GM19099 (cell line): ENCODE measurements around the gene GALNT5.

Experiments
- POLR2A ChIP-seq: IDR thresholded peaks from 3 replicates; pipeline ENCODE4 v1.6.1; 2011; ENCODE audit warnings: low read depth; ENCODE audit not compliant: insufficient read length; ENCODE audit errors: extremely low read depth

The GALNT5 gene

DNA sequence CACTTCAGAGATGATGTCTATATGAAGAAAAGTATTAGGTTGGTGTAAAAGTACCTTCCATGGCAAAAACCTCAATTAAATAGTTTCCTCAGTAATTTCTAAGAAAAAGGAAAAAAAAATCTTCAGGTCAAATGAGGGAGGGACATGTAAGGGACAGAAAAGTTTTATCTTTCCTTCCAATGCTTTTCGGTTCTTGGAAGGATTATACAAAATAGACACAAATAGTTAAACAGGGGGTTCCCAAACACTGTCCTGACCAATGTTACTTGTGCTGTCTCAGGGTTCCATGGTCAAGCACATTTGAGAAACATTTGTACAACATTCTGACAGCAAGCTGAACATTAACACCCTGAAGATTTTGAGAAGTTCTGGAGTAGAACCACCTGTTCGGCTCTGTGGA is 46.1 kb downstream of the GALNT5 start:
- TF ChIP-seq POLR2A = no peak

DNA sequence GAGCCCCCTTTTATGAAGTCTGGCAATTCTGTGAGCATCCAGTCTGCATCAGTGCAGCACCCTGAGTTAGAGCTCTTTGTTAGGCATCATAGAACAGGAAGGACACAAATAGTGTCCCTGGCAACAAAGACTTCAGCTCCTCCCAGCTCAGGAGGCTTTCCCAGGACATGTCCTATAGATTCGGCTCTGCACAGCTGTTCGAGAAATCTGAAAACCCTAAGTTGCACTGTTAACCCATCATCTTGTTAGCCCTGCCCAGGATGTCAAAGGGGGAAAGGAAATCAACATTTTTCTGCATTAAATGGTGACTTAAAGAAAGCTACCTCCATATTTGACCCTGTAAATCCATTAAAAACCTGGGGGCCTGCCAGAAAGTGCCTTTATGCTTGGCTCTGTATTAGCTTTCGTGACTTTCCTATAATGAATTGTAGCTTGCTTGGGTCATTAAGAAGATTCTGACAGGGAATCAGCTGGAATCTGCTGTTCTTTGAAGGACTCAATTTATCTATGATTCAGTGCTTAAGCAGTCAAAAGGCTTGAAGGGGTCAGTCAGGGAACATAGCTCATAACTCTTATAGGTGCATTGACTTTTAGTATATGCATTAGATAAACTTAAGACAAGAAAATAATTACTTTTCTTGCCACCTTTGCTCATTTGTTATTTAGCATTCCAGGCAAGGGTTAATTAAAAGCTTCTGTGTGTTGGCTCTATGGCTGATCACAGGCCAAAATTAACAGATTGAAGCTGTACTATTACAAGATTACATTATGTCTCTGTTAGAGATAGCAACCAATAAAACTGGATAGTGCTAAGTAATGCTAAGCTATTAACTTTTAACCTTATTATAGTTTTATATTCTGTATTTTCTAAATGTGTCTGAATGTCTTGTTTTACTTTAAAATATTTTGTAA is 47.6 kb downstream of the GALNT5 start:
- TF ChIP-seq POLR2A = no peak

DNA sequence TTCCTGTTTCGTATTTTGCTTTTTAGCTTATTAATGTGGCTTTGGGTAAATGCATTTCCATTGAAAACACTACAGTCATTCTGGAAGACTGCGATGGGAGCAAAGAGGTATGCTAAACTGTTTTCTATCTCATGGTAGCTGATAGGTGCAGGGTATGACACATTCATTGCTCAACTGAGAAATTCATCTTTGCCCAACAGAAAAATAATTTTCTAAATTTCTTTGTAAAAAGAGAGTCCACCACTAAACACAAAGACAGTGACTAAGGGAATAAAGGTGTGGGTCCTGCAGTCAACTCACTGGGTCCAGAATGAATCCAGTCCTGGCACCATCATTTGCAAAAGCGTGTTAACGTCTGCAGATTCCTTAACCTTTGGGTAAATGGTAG is 48.2 kb downstream of the GALNT5 start:
- no peak for TF ChIP-seq POLR2A

DNA sequence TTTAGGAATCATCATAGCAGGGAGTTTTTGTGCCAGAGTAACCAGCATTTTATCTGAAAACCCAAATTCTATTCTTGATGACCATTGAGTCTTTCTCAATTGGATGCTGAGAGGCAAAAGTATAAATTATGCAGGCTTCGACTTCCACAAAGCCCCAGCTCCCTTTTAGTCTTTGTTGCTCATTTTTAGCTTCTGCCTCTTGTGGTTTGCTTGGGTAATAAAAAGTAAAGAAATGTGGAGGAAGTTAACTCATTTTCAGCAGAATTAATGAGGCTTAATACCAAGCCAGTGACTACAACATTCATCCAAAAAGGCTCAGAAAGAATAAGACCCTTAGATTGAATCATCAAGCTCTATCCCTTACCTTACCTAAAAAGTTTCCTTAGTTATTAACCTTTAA is 49.5 kb downstream of the GALNT5 start:
- no peak for TF ChIP-seq POLR2A

DNA sequence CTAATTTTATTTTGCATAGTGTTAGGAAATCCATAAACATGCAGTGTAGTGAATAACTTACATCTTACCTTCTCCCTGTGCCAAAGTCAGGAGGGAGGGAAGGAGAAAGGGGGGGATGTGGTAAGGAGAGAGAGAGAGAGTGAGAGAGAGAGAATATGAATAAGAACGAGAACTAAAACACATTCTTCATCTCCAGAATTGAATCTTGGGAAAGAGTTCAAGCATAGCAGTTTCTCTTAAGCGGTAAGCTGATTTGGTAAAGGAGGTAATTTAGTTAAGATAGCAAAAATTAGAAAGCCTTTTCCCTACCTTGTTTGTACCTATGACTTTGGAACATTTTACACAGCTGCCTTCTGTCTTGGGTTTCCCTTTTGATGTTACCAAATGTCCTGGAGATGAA is 52.4 kb downstream of the GALNT5 start:
- TF ChIP-seq POLR2A = no peak

DNA sequence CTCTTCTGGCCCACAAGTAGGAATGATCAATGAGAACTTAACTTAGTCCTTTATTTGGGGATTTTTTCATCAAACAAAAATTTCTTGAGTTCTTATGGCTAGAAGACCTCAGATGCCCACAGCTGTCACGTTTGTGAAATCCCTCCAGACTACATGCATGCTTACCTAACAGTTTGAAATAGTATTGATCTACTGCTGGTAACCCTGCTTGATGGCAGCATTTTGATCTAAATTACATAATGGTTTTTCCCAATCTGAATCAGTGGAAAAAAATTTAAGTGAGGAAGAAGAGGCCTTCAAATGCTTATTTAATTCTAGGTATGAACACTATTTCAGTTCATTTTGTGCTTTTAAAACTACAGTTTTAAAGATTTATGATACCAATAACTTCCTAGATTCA is 54.2 kb downstream of the GALNT5 start:
- no peak for TF ChIP-seq POLR2A

DNA sequence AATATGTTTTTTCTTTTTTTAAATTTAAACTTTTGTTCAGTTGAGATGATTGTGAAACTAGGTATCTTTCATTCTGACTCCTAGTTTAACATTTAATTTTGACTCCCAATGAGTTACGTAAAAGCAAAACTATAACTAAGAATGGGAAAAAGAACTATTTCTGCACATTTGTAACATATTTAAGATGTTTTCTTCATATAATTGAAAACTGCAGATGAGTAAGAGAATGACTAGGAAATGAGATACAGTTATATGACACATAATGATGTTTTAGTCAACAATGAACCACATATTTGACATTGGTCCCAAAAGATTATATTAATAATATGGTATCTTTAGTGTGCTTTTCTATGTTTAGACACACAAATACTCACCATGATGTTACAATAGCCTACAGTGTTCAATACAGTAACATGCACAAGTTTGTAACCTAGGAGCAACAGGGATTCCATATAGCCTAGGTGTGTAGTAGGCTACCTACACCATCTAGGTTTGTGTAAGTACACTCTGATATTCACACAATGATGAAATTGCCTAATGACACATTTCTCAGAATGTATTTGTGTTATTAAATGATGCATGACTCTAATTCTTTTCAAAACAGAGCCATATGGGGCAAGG is 55.5 kb downstream of the GALNT5 start:
- no peak for TF ChIP-seq POLR2A

DNA sequence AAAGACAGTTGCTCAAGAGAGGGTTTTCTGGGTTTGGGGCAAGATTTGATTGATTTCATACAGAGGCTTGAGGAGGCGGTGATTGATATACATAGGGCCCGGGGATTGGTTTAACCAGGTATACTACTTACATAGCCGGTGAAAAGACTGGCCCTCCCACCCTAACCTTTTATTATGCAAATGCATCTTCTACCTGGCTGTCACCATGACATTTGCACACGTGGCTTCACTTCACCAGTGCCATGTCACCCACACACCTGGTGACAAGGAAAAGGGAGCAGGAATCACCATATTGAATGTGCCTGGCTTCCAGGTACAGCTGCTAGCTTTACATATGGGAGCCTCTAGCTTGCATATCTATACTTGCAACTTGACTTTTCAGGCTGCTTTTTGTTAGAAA is 58.4 kb downstream of the GALNT5 start:
- TF ChIP-seq POLR2A = no peak

DNA sequence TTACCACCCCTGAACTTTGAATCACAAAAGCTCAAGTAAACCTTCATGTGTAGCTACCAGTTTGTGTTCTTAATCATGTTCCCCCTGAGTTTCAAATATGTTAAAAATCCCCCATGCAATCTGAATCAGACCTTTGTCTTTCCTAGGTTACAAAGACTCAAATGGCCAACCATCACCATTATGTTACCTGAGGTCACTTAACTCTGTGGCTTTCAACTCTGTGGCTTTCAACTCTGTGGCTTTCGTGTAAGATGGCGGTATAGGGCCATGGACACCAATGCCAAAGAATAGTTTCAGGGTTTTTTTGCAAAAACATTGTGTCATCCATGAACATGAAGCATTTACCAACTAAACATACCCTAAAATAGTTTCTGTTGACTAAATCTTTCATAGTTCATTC is 61.4 kb downstream of the GALNT5 start:
- TF ChIP-seq POLR2A = no peak

DNA sequence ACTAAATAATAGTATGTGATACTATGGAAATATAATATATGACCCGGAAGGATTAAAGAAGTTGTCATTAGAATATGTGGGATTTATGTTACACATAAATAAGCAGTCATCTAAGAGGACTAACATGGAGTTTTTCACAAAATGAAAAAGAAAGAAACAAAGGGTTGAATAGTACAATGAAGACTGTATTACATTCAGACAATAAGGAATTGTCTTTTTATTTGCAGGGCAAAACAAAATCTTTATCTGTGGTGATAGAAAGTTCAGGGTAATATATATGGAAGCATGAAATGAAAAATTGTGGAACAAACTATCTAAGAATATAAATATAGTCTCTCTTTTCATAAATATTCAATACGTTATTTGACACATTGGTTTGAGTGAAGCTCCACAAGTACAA is 62.3 kb downstream of the GALNT5 start:
- no peak for TF ChIP-seq POLR2A

DNA sequence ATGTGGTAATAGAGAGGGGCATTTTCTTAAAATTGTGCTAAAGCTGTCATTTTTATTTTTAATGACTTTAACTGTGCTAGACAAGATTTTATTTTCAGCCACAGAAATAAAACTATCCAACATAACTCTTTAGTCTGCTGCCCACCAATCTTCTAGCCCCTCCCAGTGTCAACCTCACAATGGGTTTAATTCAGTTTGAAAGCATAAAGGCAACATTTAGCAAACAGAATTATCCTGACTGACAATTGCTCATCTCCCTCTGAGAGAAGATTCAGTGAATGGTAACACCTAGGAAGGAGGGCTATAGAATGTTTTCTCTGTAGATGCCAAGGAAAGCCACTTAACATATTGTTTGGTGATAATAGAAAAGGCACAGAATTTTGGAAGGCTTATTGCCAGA is 62.9 kb downstream of the GALNT5 start:
- no peak for TF ChIP-seq POLR2A

DNA sequence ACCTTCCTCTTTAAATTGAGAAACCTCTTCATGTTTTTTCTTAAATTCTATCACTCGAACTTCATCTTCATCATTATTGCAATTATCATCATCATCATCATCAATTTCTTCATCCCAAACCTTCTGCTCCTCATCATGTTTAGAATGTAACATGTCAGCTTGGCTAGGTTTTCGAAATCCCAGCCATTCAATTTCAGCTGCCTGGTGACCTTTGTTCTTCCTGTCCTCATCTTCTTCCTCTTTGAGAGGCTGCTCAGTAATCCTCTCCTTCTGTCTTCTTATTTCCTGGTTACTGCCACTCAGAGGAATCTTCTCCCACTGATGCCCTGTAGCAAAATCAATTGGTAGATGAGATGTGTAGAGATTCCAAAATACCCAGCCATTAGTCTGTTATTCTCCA is 64.0 kb downstream of the GALNT5 start:
- TF ChIP-seq POLR2A = no peak

DNA sequence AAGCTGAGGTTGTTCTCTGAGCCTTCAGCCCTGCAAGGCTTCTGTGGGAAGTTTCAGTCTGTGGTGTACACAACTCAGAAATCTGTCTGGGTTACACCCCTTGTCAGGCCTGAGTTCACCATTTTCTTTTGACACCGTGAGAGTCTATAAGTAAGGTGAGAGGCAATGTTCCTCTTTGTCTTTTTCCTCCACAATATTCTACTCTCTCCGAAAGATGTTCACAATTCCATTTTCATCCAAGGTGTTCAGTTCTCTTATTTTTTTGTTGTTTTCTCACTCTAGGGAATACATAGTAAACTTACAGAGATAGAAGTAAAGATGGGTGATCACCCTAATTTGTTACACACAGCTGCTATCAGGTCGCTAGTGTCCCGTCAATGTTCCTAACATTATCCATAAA is 64.9 kb downstream of the GALNT5 start:
- TF ChIP-seq POLR2A = no peak

DNA sequence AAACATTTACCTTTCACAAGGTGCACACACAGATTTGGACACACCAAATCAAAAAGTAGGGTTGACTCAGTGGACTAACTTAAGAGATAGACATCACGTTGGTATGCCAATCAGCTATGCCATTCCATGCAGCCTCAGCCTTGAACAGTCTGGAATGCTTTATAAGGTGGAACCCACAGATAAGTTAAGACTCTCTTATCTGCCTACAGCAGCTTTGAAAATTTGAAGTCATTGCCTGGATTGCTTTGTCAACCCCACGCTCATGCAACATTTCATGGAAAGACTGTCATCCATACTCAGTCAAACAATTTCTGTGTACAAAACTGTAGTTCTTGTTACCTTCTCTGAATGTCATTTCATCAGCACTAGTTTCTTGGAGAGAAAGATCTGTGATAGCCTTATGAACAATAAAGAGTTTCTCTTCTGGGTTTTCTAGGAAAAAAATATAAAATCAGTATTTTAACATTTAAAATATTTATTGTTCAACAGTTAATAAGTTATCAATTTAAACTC is 66.9 kb downstream of the GALNT5 start:
- TF ChIP-seq POLR2A = no peak

DNA sequence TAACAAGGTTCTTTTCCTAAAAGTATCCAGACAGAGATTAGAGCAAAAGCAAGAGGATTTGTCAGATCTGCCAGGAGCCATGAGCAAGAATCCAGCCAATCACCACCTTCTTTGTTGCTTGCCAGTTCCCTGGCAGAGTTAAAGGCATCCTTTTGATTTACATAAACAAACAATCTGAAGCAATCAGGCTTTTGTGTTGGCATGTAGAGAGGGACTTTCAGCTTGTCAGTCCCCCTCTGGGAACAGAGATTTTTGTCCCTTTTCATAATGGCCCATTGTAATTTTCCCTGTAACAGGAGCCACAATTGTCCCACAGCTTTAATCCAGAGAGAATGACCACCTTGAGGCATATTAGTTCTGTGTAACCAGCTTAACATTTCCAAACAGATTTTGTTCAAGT is 68.3 kb downstream of the GALNT5 start, which contains the start of gene ERMN:
Gene ERMN, minus strand, starts transcription at position 39 of the 400 bp plus-strand sequence. CDS start 182 bp downstream, outside the sequence.
- TF ChIP-seq POLR2A = no peak

DNA sequence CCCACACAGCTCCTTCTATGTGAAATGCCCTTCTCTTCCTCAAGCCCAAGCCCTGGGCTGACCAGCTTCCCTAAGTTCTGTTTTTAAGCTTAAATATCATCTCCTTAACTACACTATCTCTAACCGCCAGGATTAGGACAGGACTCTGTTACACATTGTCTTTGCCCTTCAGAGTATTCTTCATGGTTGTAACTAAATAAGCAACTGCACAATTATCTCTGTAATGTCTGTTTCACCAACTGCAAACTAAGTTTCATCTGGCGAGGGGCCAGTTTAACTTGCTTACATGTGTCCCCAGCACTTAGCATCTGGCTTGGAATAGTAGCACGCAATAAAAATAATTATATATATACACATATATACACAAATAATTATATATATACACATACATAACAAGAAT is 69.2 kb downstream of the GALNT5 start:
- no peak for TF ChIP-seq POLR2A
